Measurements from ENCODE around the gene ID4.

GRCh38 chr6:19848465-19849029 is 11.4 kb downstream of the ID4 start:
- TF ChIP-seq, protein P1, sequence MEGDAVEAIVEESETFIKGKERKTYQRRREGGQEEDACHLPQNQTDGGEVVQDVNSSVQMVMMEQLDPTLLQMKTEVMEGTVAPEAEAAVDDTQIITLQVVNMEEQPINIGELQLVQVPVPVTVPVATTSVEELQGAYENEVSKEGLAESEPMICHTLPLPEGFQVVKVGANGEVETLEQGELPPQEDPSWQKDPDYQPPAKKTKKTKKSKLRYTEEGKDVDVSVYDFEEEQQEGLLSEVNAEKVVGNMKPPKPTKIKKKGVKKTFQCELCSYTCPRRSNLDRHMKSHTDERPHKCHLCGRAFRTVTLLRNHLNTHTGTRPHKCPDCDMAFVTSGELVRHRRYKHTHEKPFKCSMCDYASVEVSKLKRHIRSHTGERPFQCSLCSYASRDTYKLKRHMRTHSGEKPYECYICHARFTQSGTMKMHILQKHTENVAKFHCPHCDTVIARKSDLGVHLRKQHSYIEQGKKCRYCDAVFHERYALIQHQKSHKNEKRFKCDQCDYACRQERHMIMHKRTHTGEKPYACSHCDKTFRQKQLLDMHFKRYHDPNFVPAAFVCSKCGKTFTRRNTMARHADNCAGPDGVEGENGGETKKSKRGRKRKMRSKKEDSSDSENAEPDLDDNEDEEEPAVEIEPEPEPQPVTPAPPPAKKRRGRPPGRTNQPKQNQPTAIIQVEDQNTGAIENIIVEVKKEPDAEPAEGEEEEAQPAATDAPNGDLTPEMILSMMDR (conservative IDR thresholded peaks at IDR 0.05; ENCODE audit: low read length): no peak
- TF ChIP-seq EZH2phosphoT487 (IDR thresholded peaks at IDR 0.05; ENCODE audit: borderline replicate concordance, low read depth, low read length): no peak
